Ectodermal cell (in vitro differentiated cells): ENCODE measurements around the gene SDK1.

Experiments used
- H3K27ac ChIP-seq: 2 replicates; pipeline ENCODE4 v1.7.0; 2013; ENCODE audit warnings: mild to moderate bottlenecking, low read depth, low read length; ENCODE audit not compliant: insufficient read depth, poor library complexity, severe bottlenecking
- H3K27me3 ChIP-seq: 2 replicates; pipeline ENCODE4 v1.7.0; 2013; ENCODE audit warnings: mild to moderate bottlenecking, low read length; ENCODE audit not compliant: insufficient read depth, control insufficient read depth, poor library complexity, severe bottlenecking
- H3K36me3 ChIP-seq: one replicate; pipeline ENCODE4 v1.7.0; 2013; ENCODE audit warnings: low read length; ENCODE audit not compliant: control insufficient read depth, insufficient read depth
- H3K4me1 ChIP-seq: one replicate; pipeline ENCODE4 v1.7.0; 2013; ENCODE audit warnings: low read length; ENCODE audit not compliant: control insufficient read depth, insufficient read depth
- H3K4me3 ChIP-seq: 2 replicates; pipeline ENCODE4 v1.7.0; 2013; ENCODE audit warnings: low read depth, low read length, control low read depth; ENCODE audit not compliant: insufficient read depth
- H3K9me3 ChIP-seq: 2 replicates; pipeline ENCODE4 v1.7.0; 2013; ENCODE audit warnings: mild to moderate bottlenecking, low read length, moderate library complexity; ENCODE audit not compliant: control insufficient read depth
- WGBS, 2 experiments: methylation state at CpG; one replicate each; pipeline ENCODE4 v1.1.7; 2013; ENCODE audit warnings: missing lambda C conversion rate in 2 of 2; 5-methylcytosine and 5-hydroxymethylcytosine counted together

Gene SDK1

GRCh38 chr7:3371601-3372000 is 70.5 kb downstream of the SDK1 start:
- no peaks in the 10 kb centered on the region for H3K36me3 ChIP-seq
- H3K9me3 ChIP-seq: no peaks in the 10 kb centered on the region
- H3K27me3 ChIP-seq: no peaks in the 10 kb centered on the region
- H3K27ac ChIP-seq: no peak overlapping the region
- H3K4me3 ChIP-seq: no peak overlapping the region
- WGBS, 2 experiments: 80 to 93% methylated on average over 4 of the region's 4 CpGs
- no peaks in the 10 kb centered on the region for H3K4me1 ChIP-seq

- 87 to 90% methylated on average over 2 of the region's 2 CpGs for WGBS, 2 experiments
- Histone ChIP-seq H3K27ac (no peak overlapping the region), H3K4me1 (peaks cover 10% of the 10 kb centered on the region), H3K4me3 (no peak overlapping the region), H3K9me3 (no peaks in the 10 kb centered on the region), H3K27me3 (no peaks in the 10 kb centered on the region), H3K36me3 (no peaks in the 10 kb centered on the region)
Measured at GRCh38 chr7:3374239-3374638, 73.2 kb downstream of the SDK1 start.

- WGBS, 2 experiments: 82 to 83% methylated on average over 18 of the region's 18 CpGs
- Histone ChIP-seq H3K4me3 (no peak overlapping the region), H3K9me3 (no peaks in the 10 kb centered on the region), H3K27ac (no peak overlapping the region), H3K27me3 (no peaks in the 10 kb centered on the region), H3K36me3 (no peaks in the 10 kb centered on the region), H3K4me1 (peaks cover 20% of the 10 kb centered on the region)
Measured at GRCh38 chr7:3378390-3379150, 77.5 kb downstream of the SDK1 start.

- Histone ChIP-seq H3K9me3 (no peaks in the 10 kb centered on the region), H3K4me3 (no peak overlapping the region), H3K4me1 (peaks cover 20% of the 10 kb centered on the region), H3K27ac (no peak overlapping the region), H3K36me3 (no peaks in the 10 kb centered on the region), H3K27me3 (no peaks in the 10 kb centered on the region)
- WGBS, 2 experiments: 95 to 100% methylated on average over 3 of the region's 4 CpGs
Measured at GRCh38 chr7:3380034-3380433, 79.0 kb downstream of the SDK1 start.

GRCh38 chr7:3380886-3381685 is 80.0 kb downstream of the SDK1 start:
- Histone ChIP-seq H3K27me3 (no peaks in the 10 kb centered on the region), H3K4me3 (no peak overlapping the region), H3K27ac (no peak overlapping the region), H3K36me3 (no peaks in the 10 kb centered on the region), H3K9me3 (no peaks in the 10 kb centered on the region), H3K4me1 (peaks cover 20% of the 10 kb centered on the region)
- 69 to 72% methylated on average over 12 of the region's 12 CpGs for WGBS, 2 experiments

- no peaks in the 10 kb centered on the region for H3K9me3 ChIP-seq
- no peaks in the 10 kb centered on the region for H3K27me3 ChIP-seq
- 74 to 80% methylated on average over 5 of the region's 5 CpGs for WGBS, 2 experiments
- no peaks in the 10 kb centered on the region for H3K36me3 ChIP-seq
- no peak overlapping the region for H3K27ac ChIP-seq
- H3K4me3 ChIP-seq: no peak overlapping the region
- H3K4me1 ChIP-seq: peaks cover 2% of the 10 kb centered on the region
Measured at GRCh38 chr7:3386423-3387190, 85.6 kb downstream of the SDK1 start.

- Histone ChIP-seq H3K27me3 (no peaks in the 10 kb centered on the region), H3K27ac (no peak overlapping the region), H3K9me3 (peaks cover 4% of the 10 kb centered on the region), H3K36me3 (no peaks in the 10 kb centered on the region), H3K4me3 (no peak overlapping the region), H3K4me1 (no peaks in the 10 kb centered on the region)
- 88 to 93% methylated on average over 3 of the region's 3 CpGs for WGBS, 2 experiments
Measured at GRCh38 chr7:3393862-3394261, 92.8 kb downstream of the SDK1 start.

- no peaks in the 10 kb centered on the region for H3K4me1 ChIP-seq
- H3K4me3 ChIP-seq: no peak overlapping the region
- WGBS, 2 experiments: 87 to 100% methylated on average over 1 to 3 of the region's 3 CpGs
- H3K9me3 ChIP-seq: peaks cover 4% of the 10 kb centered on the region
- no peaks in the 10 kb centered on the region for H3K36me3 ChIP-seq
- no peak overlapping the region for H3K27ac ChIP-seq
- no peaks in the 10 kb centered on the region for H3K27me3 ChIP-seq
Measured at GRCh38 chr7:3397324-3397723, 96.3 kb downstream of the SDK1 start.

- no peaks in the 10 kb centered on the region for H3K36me3 ChIP-seq
Measured at GRCh38 chr7:3399858-3400257, 98.8 kb downstream of the SDK1 start.

GRCh38 chr7:3404501-3404900 is 103.4 kb downstream of the SDK1 start:
- Histone ChIP-seq H3K4me1 (no peaks in the 10 kb centered on the region), H3K9me3 (no peaks in the 10 kb centered on the region), H3K27ac (no peak overlapping the region), H3K36me3 (no peaks in the 10 kb centered on the region), H3K4me3 (no peak overlapping the region), H3K27me3 (no peaks in the 10 kb centered on the region)
- 89 to 96% methylated on average over 1 of the region's 1 CpG for WGBS, 2 experiments

More at GRCh38 chr7:3399858-3400257, 98.8 kb downstream of the SDK1 start:
- 21% methylated on average over 2 of the region's 2 CpGs for WGBS, 2 experiments
- Histone ChIP-seq H3K9me3 (peaks cover 4% of the 10 kb centered on the region), H3K27ac (no peak overlapping the region), H3K4me3 (no peak overlapping the region), H3K4me1 (no peaks in the 10 kb centered on the region), H3K27me3 (no peaks in the 10 kb centered on the region)
